22Rv1 (cell line): ENCODE measurements around the gene HSPB1.

Experiments used
- H3K27ac ChIP-seq: fragments of 450-650 bp; 2 replicates; pipeline ENCODE4 v1.5.1; 2017
- ZFX ChIP-seq: fragments of 450-650 bp; IDR thresholded peaks from 2 replicates; pipeline ENCODE4 v1.6.1; 2017; ENCODE audit warnings: antibody characterized with exemption, borderline replicate concordance
- TF ChIP-seq, protein P1 (sequence below): fragments of 450-650 bp; IDR thresholded peaks from 2 replicates; pipeline ENCODE4 v1.5.1; 2017; ENCODE audit warnings: mild to moderate bottlenecking

The HSPB1 gene

GRCh38 chr7:76302347-76303201 lies at the start of gene HSPB1:
Gene HSPB1, plus strand, starts transcription at chr7:76302673. Its CDS starts 40 bp downstream, at chr7:76302713.
- no peak for TF ChIP-seq ZFX
- TF ChIP-seq, protein P1, sequence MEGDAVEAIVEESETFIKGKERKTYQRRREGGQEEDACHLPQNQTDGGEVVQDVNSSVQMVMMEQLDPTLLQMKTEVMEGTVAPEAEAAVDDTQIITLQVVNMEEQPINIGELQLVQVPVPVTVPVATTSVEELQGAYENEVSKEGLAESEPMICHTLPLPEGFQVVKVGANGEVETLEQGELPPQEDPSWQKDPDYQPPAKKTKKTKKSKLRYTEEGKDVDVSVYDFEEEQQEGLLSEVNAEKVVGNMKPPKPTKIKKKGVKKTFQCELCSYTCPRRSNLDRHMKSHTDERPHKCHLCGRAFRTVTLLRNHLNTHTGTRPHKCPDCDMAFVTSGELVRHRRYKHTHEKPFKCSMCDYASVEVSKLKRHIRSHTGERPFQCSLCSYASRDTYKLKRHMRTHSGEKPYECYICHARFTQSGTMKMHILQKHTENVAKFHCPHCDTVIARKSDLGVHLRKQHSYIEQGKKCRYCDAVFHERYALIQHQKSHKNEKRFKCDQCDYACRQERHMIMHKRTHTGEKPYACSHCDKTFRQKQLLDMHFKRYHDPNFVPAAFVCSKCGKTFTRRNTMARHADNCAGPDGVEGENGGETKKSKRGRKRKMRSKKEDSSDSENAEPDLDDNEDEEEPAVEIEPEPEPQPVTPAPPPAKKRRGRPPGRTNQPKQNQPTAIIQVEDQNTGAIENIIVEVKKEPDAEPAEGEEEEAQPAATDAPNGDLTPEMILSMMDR: peak; percentile 14; the same call in 1 of the 2 replicates
- peak within 1 kb of the TSS; percentile 98 for H3K27ac ChIP-seq

DNA sequence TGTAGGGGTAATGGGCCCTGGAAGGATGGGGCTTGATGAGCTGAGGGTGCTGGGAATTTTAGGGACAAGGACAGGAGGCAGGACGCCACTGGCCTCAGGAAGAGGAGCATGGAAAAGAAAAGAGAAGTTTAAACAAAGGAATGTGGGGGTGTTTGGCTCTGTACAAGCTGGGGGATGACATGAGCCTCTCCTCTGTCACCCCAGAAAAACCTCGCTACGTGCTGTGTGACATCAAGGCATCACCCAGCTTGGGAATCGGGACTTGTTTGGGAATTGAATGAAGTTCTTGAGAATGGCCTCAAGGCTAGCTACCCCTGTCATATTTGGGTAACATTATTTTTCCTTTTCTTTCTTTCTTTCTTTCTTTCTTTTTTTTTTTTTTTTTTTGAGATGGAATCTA lies 47.7 kb upstream of the HSPB1 start:
- no peak for TF ChIP-seq ZFX
- TF ChIP-seq, protein P1: no peak
- H3K27ac ChIP-seq: no peak overlapping the region

- TF ChIP-seq, protein P1: peak; percentile 30
- TF ChIP-seq ZFX: no peak
Measured at GRCh38 chr7:76257973-76258372, 44.5 kb upstream of the HSPB1 start.

GRCh38 chr7:76259124-76260093 lies 43.1 kb upstream of the HSPB1 start:
- peak overlapping the region; percentile 51; the same call in 1 of the 2 replicates for H3K27ac ChIP-seq
- TF ChIP-seq, protein P1: no peak
- no peak for TF ChIP-seq ZFX

More at GRCh38 chr7:76257973-76258372, 44.5 kb upstream of the HSPB1 start:
- no peak overlapping the region for H3K27ac ChIP-seq

GRCh38 chr7:76260171-76260703 lies 42.2 kb upstream of the HSPB1 start:
- TF ChIP-seq ZFX: no peak
- TF ChIP-seq, protein P1: no peak
- peak overlapping the region; percentile 51; the same call in 1 of the 2 replicates for H3K27ac ChIP-seq

GRCh38 chr7:76261329-76261728 lies 41.1 kb upstream of the HSPB1 start:
- no peak overlapping the region for H3K27ac ChIP-seq
- TF ChIP-seq, protein P1: no peak
- TF ChIP-seq ZFX: no peak
